Measurements from ENCODE around the gene LRRC2.

- no peak for TF ChIP-seq POLR2A (IDR thresholded peaks at IDR 0.05)
- TF ChIP-seq CTCF (IDR thresholded peaks at IDR 0.05), result no peak
Measured at GRCh38 chr3:46478341-46478740, 87.8 kb downstream of the LRRC2 start.
